Measurements from ENCODE around the gene C1orf159. TPM values are rescaled to one million over a fixed set of nuclear protein-coding genes. Genes with fewer than 3 reads are reported as not detected.

The C1orf159 gene
- total RNA-seq, 1 donor from 2014 or later, result 9.2 TPM

GRCh38 chr1:1043411-1043810 is 72.5 kb downstream of the C1orf159 start:
- Mint-ChIP-seq H3K4me1 (ENCODE audit: low read depth) (peaks cover 11% of the 10 kb centered on the region), H3K36me3 (ENCODE audit: low read depth) (peaks cover 13% of the 10 kb centered on the region), H3K27me3 (ENCODE audit: low read depth) (no peaks in the 10 kb centered on the region), H3K27ac (ENCODE audit: unreplicated experiment) (no peak overlapping the region), H3K4me3 (ENCODE audit: unreplicated experiment) (no peak overlapping the region), H3K9me3 (ENCODE audit: low read depth) (no peaks in the 10 kb centered on the region)
- TF ChIP-seq CTCF (IDR thresholded peaks at IDR 0.05), result no peak
- no peak for DNase-seq (ENCODE audit: low spot score)

GRCh38 chr1:1042835-1043234 is 73.1 kb downstream of the C1orf159 start:
- H3K27ac Mint-ChIP-seq (ENCODE audit: unreplicated experiment), result no peak overlapping the region
- peaks cover 13% of the 10 kb centered on the region for H3K36me3 Mint-ChIP-seq (ENCODE audit: low read depth)
- TF ChIP-seq CTCF (IDR thresholded peaks at IDR 0.05), result no peak
- peaks cover 12% of the 10 kb centered on the region for H3K4me1 Mint-ChIP-seq (ENCODE audit: low read depth)
- no peaks in the 10 kb centered on the region for H3K27me3 Mint-ChIP-seq (ENCODE audit: low read depth)
- no peaks in the 10 kb centered on the region for H3K9me3 Mint-ChIP-seq (ENCODE audit: low read depth)
- no peak overlapping the region for H3K4me3 Mint-ChIP-seq (ENCODE audit: unreplicated experiment)
- DNase-seq (ENCODE audit: low spot score), result no peak

- Mint-ChIP-seq H3K4me1 (ENCODE audit: low read depth) (peaks cover 12% of the 10 kb centered on the region), H3K4me3 (ENCODE audit: unreplicated experiment) (no peak overlapping the region), H3K36me3 (ENCODE audit: low read depth) (peaks cover 8% of the 10 kb centered on the region), H3K27me3 (ENCODE audit: low read depth) (no peaks in the 10 kb centered on the region), H3K9me3 (ENCODE audit: low read depth) (no peaks in the 10 kb centered on the region), H3K27ac (ENCODE audit: unreplicated experiment) (no peak overlapping the region)
- no peak for TF ChIP-seq CTCF (IDR thresholded peaks at IDR 0.05)
- no peak for DNase-seq (ENCODE audit: low spot score)
These were observed 74.0 kb downstream of the C1orf159 start for GRCh38 chr1:1041873-1042272.

- Mint-ChIP-seq H3K27me3 (ENCODE audit: low read depth) (no peaks in the 10 kb centered on the region), H3K9me3 (ENCODE audit: low read depth) (no peaks in the 10 kb centered on the region), H3K27ac (ENCODE audit: unreplicated experiment) (no peak overlapping the region), H3K36me3 (ENCODE audit: low read depth) (peaks cover 9% of the 10 kb centered on the region), H3K4me3 (ENCODE audit: unreplicated experiment) (no peak overlapping the region), H3K4me1 (ENCODE audit: low read depth) (peaks cover 12% of the 10 kb centered on the region)
- no peak for TF ChIP-seq CTCF (IDR thresholded peaks at IDR 0.05)
- DNase-seq (ENCODE audit: low spot score), result no peak
These were observed 74.8 kb downstream of the C1orf159 start for GRCh38 chr1:1041092-1041523.

- peak overlapping the region; percentile 28 for H3K4me3 Mint-ChIP-seq (ENCODE audit: unreplicated experiment)
- peaks cover 12% of the 10 kb centered on the region for H3K4me1 Mint-ChIP-seq (ENCODE audit: low read depth)
- H3K27ac Mint-ChIP-seq (ENCODE audit: unreplicated experiment), result no peak overlapping the region
- no peaks in the 10 kb centered on the region for H3K9me3 Mint-ChIP-seq (ENCODE audit: low read depth)
- peaks cover 11% of the 10 kb centered on the region for H3K36me3 Mint-ChIP-seq (ENCODE audit: low read depth)
- TF ChIP-seq CTCF (IDR thresholded peaks at IDR 0.05), result peak; percentile 38
- no peak for DNase-seq (ENCODE audit: low spot score)
- H3K27me3 Mint-ChIP-seq (ENCODE audit: low read depth), result no peaks in the 10 kb centered on the region
These were observed 75.6 kb downstream of the C1orf159 start for GRCh38 chr1:1040004-1040991.
